Pancreas (tissue), 10 donors: Measurements from ENCODE around the gene GEMIN5. TPM values are rescaled to one million over a fixed set of nuclear protein-coding genes. Genes with fewer than 3 reads are reported as not detected.

Experiments
- ATAC-seq, 4 donors: fragments of 200-7000 bp; cut with Tn5 transposase; one replicate each; pipeline versions ENCODE4 v1.8.0 to v1.9.1; 2020; ENCODE audit warnings: mild to moderate bottlenecking in 4 of 4, moderate library complexity in 4 of 4
- DNase-seq, 6 donors: peaks; one replicate each; pipeline ENCODE4 v3.0.0-alpha.2; 2020
- FAIRE-seq: peaks from 2 replicates; lab custom pipeline; 2012; peaks lifted over from hg19 to GRCh38; lab: Jason Lieb, UNC
- H3K27ac ChIP-seq, 4 donors: fragments of 200-600 bp; sonication (generic); 1 replicate in 3 of 4; 2 replicates in 1 of 4; pipeline versions ENCODE4 v1.5.0 to v1.8.0; 2020
- H3K27me3 ChIP-seq, 4 donors: fragments of 200-600 bp; one replicate each; pipeline ENCODE4 v1.8.0; 2021
- H3K36me3 ChIP-seq, 3 donors: fragments of 200-600 bp; sonication (generic) in 1 of 3; one replicate each; pipeline versions ENCODE4 v1.5.0 to v1.8.0; 2020 to 2021
- H3K4me1 ChIP-seq, 3 donors: fragments of 200-600 bp; one replicate each; pipeline ENCODE4 v1.8.0; 2021
- H3K4me3 ChIP-seq, 4 donors: fragments of 200-600 bp; sonication (generic) in 2 of 4; one replicate each; pipeline versions ENCODE4 v1.5.0 to v1.8.0; 2020 to 2021
- H3K9me3 ChIP-seq, 4 donors: fragments of 200-600 bp; one replicate each; pipeline ENCODE4 v1.8.0; 2021
- CTCF ChIP-seq, 4 donors: fragments of 200-600 bp; sonication (generic) in 3 of 4; IDR thresholded peaks; one replicate each; pipeline versions ENCODE4 v1.5.0 to v1.8.0; 2021; ENCODE audit warnings: antibody characterized with exemption in 4 of 4
- WGBS, 2 donors: extraction: QIAGEN DNeasy Blood & Tissue Kit; methylation state at CpG; one replicate each; pipeline ENCODE4 v1.1.7; 2013; 5-methylcytosine and 5-hydroxymethylcytosine counted together
- intact Hi-C, 3 donors: fragments of 100-400 bp; cut with DNase I; formaldehyde crosslinking; loops; one replicate each; pipeline versions ENCODE4 v1.11.1 to v1.14.2; 2022
- polyA plus RNA-seq, 2 donors: library from polyadenylated mRNA; stranded (reverse); fragments of 200-250 nt; gene quantifications; one replicate each; pipeline ENCODE4 v1.2.3, GENCODE V29; 2013
- total RNA-seq, 6 donors: library from RNA; stranded (reverse); fragmentation: NEBNext Ultra II Directional in 4 of 6; extraction: Animal tissue kit (Norgen Biotek cat#: 25700) in 4 of 6; gene quantifications; one replicate each; pipeline versions ENCODE4 v1.2.1 to v1.2.4, GENCODE V29; 2021 to 2023
- donor health status: healthy with polysubstance abuse.
- donor health status: DM: no; HTN: no; CAD: no; lungs with moderate emphysema.
- donor health status: DM: no; HTN: no; CAD: no.
- donor health status: control.
- donor health status: control.
- donor health status: Bipolar disorder and iron deficiency.
- donor health status: DM: yes; HTN: yes; CAD: no.
- donor health status: DM: no; HTN: no; CAD: no.
- donor health status: DM: no; HTN: no; CAD: no.
- donor health status: DM: yes; HTN: yes; CAD: no.

GEMIN5 gene
- total and polyA plus RNA-seq, 8 donors: 1.7 to 7.3 (median 6.1) TPM

- FAIRE-seq (no peak), DNase-seq (no peak), ATAC-seq (no peak)
- Histone ChIP-seq H3K4me1 (peaks cover 2 to 24% (median 12%) of the 10 kb centered on the region in 3 donors), H3K27ac (no peak overlapping the region), H3K4me3 (no peak overlapping the region), H3K9me3 (no peaks in the 10 kb centered on the region), H3K36me3 (peaks cover 0 to 7% (median 0%) of the 10 kb centered on the region in 3 donors), H3K27me3 (no peaks in the 10 kb centered on the region)
- intact Hi-C loops: no loop called here
- TF ChIP-seq CTCF (IDR thresholded peaks at IDR 0.05): no peak
- 72 to 73% methylated on average over 8 of the region's 8 CpGs for WGBS, 2 donors
Observed at GRCh38 chr5:154861946-154862345, 76.1 kb downstream of the GEMIN5 start.

DNA sequence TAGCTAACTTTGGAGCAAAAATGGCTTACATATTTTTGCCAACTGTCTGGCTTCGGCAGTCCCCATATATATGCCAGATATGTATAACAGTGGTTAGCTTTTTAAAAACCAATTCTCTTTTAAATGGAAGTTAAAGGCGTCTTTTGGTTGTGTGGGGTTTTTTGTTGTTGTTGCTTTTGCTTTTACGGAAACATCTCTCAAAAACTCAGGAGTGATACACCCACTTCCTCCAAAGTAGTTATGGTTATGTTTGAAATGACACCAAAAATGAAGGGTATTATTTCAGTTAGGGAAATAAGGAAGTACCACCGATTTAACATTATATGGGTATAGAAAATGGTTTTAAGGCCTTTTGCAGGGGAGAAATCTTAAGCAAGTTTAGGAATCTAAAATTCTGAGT, 77.2 kb downstream of the GEMIN5 start:
- H3K27ac ChIP-seq: no peak overlapping the region

DNA sequence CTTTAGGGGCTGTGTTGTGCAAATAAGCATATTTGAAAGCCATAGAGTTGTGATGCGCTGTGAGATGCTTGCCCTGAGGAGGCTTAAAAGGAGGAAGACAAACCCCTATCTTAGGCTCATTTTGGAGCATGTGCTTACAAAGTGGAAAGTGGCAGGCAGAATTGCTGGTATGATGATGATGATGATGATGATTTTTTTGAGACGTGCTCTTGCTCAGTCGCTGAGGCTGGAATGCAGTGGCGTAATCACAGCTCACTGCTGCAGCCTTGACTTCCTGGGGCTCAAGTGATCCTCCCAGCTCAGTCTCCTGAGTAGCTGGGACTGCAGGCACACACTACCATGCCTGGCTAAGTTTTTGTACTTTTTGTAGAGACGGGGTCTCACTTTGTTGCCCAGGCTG, 77.9 kb downstream of the GEMIN5 start:
- Histone ChIP-seq H3K4me3 (peak overlapping the region in 3 of 4 donors; percentile 41 to 73 (median 64)), H3K36me3 (peaks cover 0 to under 1% (median 0%) of the 10 kb centered on the region in 3 donors), H3K27ac (peak overlapping the region in 2 of 4 donors; percentile 96 to 98), H3K4me1 (peaks cover 6 to 23% (median 15%) of the 10 kb centered on the region in 3 donors), H3K27me3 (no peaks in the 10 kb centered on the region), H3K9me3 (no peaks in the 10 kb centered on the region)
- ATAC-seq (no peak), FAIRE-seq (no peak), DNase-seq (no peak)
- no peak for TF ChIP-seq CTCF (IDR thresholded peaks at IDR 0.05)
- WGBS, 2 donors: 49 to 51% methylated on average over 5 of the region's 5 CpGs
- intact Hi-C loops: no loop called here

More for the DNA sequence above, 77.2 kb downstream of the GEMIN5 start:
- peaks cover 0 to 7% (median 0%) of the 10 kb centered on the region in 3 donors for H3K36me3 ChIP-seq
- peaks cover 6 to 27% (median 15%) of the 10 kb centered on the region in 3 donors for H3K4me1 ChIP-seq
- peak overlapping the region in 1 of 4 donors; percentile 73 for H3K4me3 ChIP-seq
- no peaks in the 10 kb centered on the region for H3K9me3 ChIP-seq
- ATAC-seq (no peak), FAIRE-seq (no peak), DNase-seq (no peak)
- no peaks in the 10 kb centered on the region for H3K27me3 ChIP-seq
- intact Hi-C loops: no loop called here
- WGBS, 2 donors: 59 to 63% methylated on average over 4 of the region's 4 CpGs
- TF ChIP-seq CTCF (IDR thresholded peaks at IDR 0.05): no peak

DNA sequence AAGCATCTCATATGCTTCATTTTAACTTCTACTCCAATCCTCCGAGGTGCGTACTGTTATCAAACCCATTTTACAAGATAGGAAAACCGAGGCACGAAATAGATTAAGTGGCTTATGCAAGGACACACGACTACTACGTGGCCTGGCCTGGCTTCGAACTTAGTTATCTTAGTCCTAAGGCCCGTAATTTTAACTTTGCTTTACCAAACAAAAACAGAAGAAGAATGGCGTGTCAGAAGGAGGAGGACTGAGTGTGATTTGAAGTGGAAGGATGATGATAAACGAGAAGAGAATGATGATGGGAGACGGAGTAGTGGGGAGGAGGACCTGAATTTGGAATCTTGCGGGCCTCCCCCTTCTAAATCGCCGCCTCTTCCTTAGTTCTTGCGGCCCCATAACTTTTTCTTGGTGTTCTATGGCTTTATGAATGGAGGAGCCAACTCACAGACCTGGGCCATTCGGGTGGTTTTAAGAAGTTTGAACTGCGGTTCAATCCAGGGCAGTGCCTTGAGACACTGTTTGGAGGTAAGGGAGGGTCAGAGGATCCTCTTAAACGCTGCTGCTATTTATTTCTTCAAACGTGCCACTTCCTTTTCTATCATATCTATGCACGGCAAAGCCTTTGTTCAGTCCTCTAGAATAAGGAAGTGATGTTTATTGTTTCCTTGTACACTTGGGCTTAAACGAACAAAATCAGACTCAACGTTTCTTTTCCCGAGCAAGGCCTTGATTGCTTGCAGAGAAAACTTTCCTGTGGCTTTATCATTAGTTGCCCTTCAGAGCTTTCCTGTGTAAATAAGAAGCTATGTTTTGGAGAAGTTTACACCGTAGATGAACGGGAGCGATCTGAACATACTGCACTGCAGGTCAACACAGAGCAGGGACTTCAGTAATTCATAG, 78.8 kb downstream of the GEMIN5 start:
- Histone ChIP-seq H3K27ac (peak overlapping the region; percentile 96 to 99 (median 98)), H3K9me3 (no peaks in the 10 kb centered on the region), H3K27me3 (no peaks in the 10 kb centered on the region), H3K4me3 (peak overlapping the region; percentile 41 to 73 (median 64)), H3K36me3 (no peaks in the 10 kb centered on the region), H3K4me1 (peaks cover 6 to 23% (median 15%) of the 10 kb centered on the region in 3 donors)
- ATAC-seq (no peak), FAIRE-seq (no peak), DNase-seq (no peak)
- 1% methylated on average over 26 of the region's 26 CpGs for WGBS, 2 donors
- TF ChIP-seq CTCF (IDR thresholded peaks at IDR 0.05): no peak
- intact Hi-C loops: no loop called here
